Parietal lobe (tissue), 1 donor: ENCODE data around the gene KCNMB2. TPM values are rescaled to one million over a fixed set of nuclear protein-coding genes. Genes with fewer than 3 reads are reported as not detected.

Source experiments
- total RNA-seq: library from RNA; depleted of rRNA; stranded (reverse); fragments of >200 nt; gene quantifications from one replicate; pipeline ENCODE4 v1.2.3, GENCODE V29; 2014

KCNMB2 gene
- total RNA-seq, result 11.9 TPM

DNA sequence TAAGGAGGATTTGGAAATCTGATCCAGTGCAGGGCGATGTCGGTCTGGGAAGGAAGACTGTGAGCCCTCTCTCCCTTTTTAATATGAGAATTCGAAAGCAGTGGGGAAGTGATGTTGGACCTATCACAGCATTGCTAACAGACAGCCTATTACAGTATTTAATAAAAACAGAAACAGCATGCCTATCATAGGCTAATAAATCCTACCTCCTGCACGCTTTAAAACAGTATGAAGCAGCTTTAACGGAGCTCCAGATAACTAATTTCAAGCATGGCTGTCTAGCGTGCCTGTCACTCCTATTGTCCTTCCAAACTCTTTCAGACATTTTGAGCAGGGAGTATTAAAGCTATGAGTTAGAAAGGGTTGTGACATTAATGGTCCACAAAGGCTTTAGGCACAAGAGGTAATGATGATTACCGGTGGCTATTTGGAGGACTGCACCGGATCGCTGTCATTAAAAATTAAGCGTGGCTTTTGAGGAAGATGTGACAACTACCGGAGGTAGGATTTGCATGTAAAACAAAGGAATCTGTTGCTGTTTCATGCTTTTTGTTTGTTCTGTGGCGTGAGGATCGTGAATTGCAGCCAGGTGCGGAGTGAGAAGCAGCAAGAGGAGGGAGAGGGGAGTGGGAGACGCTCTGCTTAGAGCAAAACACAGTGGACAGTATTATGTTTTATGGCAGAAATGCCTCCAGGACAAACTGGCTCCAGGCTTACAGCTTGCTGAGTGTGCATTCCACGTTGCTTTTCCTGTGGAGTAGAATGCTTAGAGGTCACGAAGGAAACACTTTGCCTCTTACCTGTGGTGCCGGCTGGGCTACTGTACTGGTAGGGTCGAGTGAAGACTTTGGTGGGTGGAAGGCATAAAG is at the start of gene KCNMB2:
KCNMB2 (plus strand) TSS at position 226 of the 869 bp plus-strand sequence.

